HG03280 (cell line): Measurements from ENCODE around the gene PTPRG.
A peak's percentile ranks its signal among the peaks of the same experiment; 100 is the strongest.

Experiments
- ATAC-seq: cut with Tn5 transposase; IDR thresholded peaks from one replicate; pipeline ENCODE4 v1.9.1; 2021; ENCODE audit warnings: mild to moderate bottlenecking, moderate library complexity; ENCODE audit not compliant: unreplicated experiment

Gene PTPRG

GRCh38 chr3:61853912-61854311 lies 292.5 kb downstream of the PTPRG start:
- no peak for ATAC-seq

GRCh38 chr3:61855211-61855610 lies 293.8 kb downstream of the PTPRG start:
- no peak for ATAC-seq

GRCh38 chr3:61857297-61857696 lies 295.9 kb downstream of the PTPRG start:
- ATAC-seq = no peak

- no peak for ATAC-seq
Measured at GRCh38 chr3:61858054-61858453, 296.7 kb downstream of the PTPRG start.

GRCh38 chr3:61861410-61861809 lies 300.0 kb downstream of the PTPRG start:
- ATAC-seq = no peak

GRCh38 chr3:61862614-61863289 lies 301.4 kb downstream of the PTPRG start:
- ATAC-seq = no peak

- ATAC-seq = no peak
Measured at GRCh38 chr3:61863579-61863978, 302.2 kb downstream of the PTPRG start.

GRCh38 chr3:61864886-61865285 lies 303.5 kb downstream of the PTPRG start:
- ATAC-seq = no peak

GRCh38 chr3:61865466-61866152 lies 304.2 kb downstream of the PTPRG start:
- ATAC-seq = no peak

GRCh38 chr3:61866153-61866542 lies 304.8 kb downstream of the PTPRG start:
- no peak for ATAC-seq

GRCh38 chr3:61866961-61867461 lies 305.6 kb downstream of the PTPRG start:
- ATAC-seq = no peak

- ATAC-seq = no peak
Measured at GRCh38 chr3:61868499-61868898, 307.1 kb downstream of the PTPRG start.

GRCh38 chr3:61869371-61869770 lies 308.0 kb downstream of the PTPRG start:
- no peak for ATAC-seq

- no peak for ATAC-seq
Measured at GRCh38 chr3:61871644-61872043, 310.3 kb downstream of the PTPRG start.

GRCh38 chr3:61872077-61872706 lies 310.8 kb downstream of the PTPRG start:
- ATAC-seq = no peak

- no peak for ATAC-seq
Measured at GRCh38 chr3:61875046-61875844, 313.9 kb downstream of the PTPRG start.

GRCh38 chr3:61875976-61876671 lies 314.8 kb downstream of the PTPRG start:
- ATAC-seq = no peak

GRCh38 chr3:61876797-61877196 lies 315.4 kb downstream of the PTPRG start:
- no peak for ATAC-seq

GRCh38 chr3:61877359-61878138 lies 316.2 kb downstream of the PTPRG start:
- ATAC-seq = peak; percentile 88

- no peak for ATAC-seq
Measured at GRCh38 chr3:61882253-61882652, 320.9 kb downstream of the PTPRG start.
